GM12875 (cell line): ENCODE measurements around the gene KCNMA1.

ENCODE experiments used
- H3K4me3 ChIP-seq: one replicate; pipeline ENCODE4 v1.5.1; 2011; ENCODE audit warnings: low read depth, low read length, control low read depth
- TF ChIP-seq, protein P1 (sequence below): IDR thresholded peaks from 2 replicates; pipeline ENCODE4 v1.5.1; 2011; ENCODE audit warnings: low read depth, mild to moderate bottlenecking, control low read depth, inconsistent platforms, low read length, moderate library complexity, borderline replicate concordance; ENCODE audit not compliant: insufficient read depth

The KCNMA1 gene

GRCh38 chr10:77210645-77211044, 427.0 kb downstream of the KCNMA1 start:
- TF ChIP-seq, protein P1, sequence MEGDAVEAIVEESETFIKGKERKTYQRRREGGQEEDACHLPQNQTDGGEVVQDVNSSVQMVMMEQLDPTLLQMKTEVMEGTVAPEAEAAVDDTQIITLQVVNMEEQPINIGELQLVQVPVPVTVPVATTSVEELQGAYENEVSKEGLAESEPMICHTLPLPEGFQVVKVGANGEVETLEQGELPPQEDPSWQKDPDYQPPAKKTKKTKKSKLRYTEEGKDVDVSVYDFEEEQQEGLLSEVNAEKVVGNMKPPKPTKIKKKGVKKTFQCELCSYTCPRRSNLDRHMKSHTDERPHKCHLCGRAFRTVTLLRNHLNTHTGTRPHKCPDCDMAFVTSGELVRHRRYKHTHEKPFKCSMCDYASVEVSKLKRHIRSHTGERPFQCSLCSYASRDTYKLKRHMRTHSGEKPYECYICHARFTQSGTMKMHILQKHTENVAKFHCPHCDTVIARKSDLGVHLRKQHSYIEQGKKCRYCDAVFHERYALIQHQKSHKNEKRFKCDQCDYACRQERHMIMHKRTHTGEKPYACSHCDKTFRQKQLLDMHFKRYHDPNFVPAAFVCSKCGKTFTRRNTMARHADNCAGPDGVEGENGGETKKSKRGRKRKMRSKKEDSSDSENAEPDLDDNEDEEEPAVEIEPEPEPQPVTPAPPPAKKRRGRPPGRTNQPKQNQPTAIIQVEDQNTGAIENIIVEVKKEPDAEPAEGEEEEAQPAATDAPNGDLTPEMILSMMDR: no peak
- no peak overlapping the region for H3K4me3 ChIP-seq

GRCh38 chr10:77208684-77209256, 428.8 kb downstream of the KCNMA1 start:
- no peak overlapping the region for H3K4me3 ChIP-seq

GRCh38 chr10:77207828-77208185, 429.8 kb downstream of the KCNMA1 start:
- no peak overlapping the region for H3K4me3 ChIP-seq
- TF ChIP-seq, protein P1: no peak

More at GRCh38 chr10:77208684-77209256, 428.8 kb downstream of the KCNMA1 start:
- TF ChIP-seq, protein P1: no peak

GRCh38 chr10:77207182-77207827, 430.3 kb downstream of the KCNMA1 start:
- TF ChIP-seq, protein P1: no peak
- no peak overlapping the region for H3K4me3 ChIP-seq

GRCh38 chr10:77205135-77205534, 432.5 kb downstream of the KCNMA1 start:
- TF ChIP-seq, protein P1: no peak
- no peak overlapping the region for H3K4me3 ChIP-seq

DNA sequence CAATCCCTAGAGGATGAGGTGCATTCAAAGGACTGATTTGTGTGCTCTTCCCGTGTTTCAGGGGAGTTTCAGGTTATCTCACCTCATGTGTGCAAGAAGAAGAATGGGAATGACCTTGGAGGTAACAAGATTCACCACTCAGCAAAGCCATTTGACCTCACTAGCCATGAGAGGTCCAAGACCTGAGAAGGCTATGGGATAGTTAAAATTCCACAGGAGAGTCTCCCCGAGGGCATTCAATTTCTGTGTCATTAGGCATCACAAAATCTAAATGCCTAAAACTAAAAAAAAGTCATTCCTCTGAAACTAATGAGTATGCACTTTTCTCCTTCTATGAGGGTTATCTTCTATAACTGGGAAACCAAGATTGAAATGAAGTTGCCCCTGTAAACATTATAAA, 433.4 kb downstream of the KCNMA1 start:
- H3K4me3 ChIP-seq: no peak overlapping the region
- TF ChIP-seq, protein P1: no peak

GRCh38 chr10:77202857-77203256, 434.8 kb downstream of the KCNMA1 start:
- H3K4me3 ChIP-seq: no peak overlapping the region

More at GRCh38 chr10:77202857-77203256, 434.8 kb downstream of the KCNMA1 start:
- TF ChIP-seq, protein P1: no peak
